ENCODE results near the gene MIER2. TPM values are rescaled to one million over a fixed set of nuclear protein-coding genes. Genes with fewer than 3 reads are reported as not detected.

The MIER2 gene
- polyA plus RNA-seq, 1 of the 3 experiments (the other 2 are of a cell fraction): 15.9 TPM

- TF ChIP-seq EZH2phosphoT487 (IDR thresholded peaks at IDR 0.05; ENCODE audit: borderline replicate concordance, low read depth): no peak
- no peak for TF ChIP-seq TEAD4 (IDR thresholded peaks at IDR 0.05; ENCODE audit: borderline replicate concordance, insufficient read depth)
These were observed 46.6 kb upstream of the MIER2 start (continued) for GRCh38 chr19:391207-391557.

- no peak for TF ChIP-seq POLR2AphosphoS5 (IDR thresholded peaks at IDR 0.05; ENCODE audit: low read depth, low read length)
- no peak for TF ChIP-seq YY1 (IDR thresholded peaks at IDR 0.05; ENCODE audit: low read depth)
- no peak for TF ChIP-seq SMC3 (IDR thresholded peaks at IDR 0.05; ENCODE audit: low read depth, low read length)
- TF ChIP-seq FOSL2 (IDR thresholded peaks at IDR 0.05; ENCODE audit: borderline replicate concordance, low read depth): no peak
- no peak for TF ChIP-seq EZH2phosphoT487 (IDR thresholded peaks at IDR 0.05; ENCODE audit: borderline replicate concordance, low read depth)
- TF ChIP-seq TEAD4 (IDR thresholded peaks at IDR 0.05; ENCODE audit: borderline replicate concordance, insufficient read depth): no peak
- TF ChIP-seq SIN3A (IDR thresholded peaks at IDR 0.05; ENCODE audit: borderline replicate concordance, low read depth, low read length): no peak
- no peak for TF ChIP-seq NRF1 (IDR thresholded peaks at IDR 0.05; ENCODE audit: low read depth, low read length)
- TF ChIP-seq PBX3 (IDR thresholded peaks at IDR 0.05): no peak
- no peak for TF ChIP-seq RXRA (IDR thresholded peaks at IDR 0.05; ENCODE audit: borderline replicate concordance, low read depth)
- TF ChIP-seq IRF3 (IDR thresholded peaks at IDR 0.05; ENCODE audit: low read depth, low read length): no peak
- TF ChIP-seq RFX5 (IDR thresholded peaks at IDR 0.05; ENCODE audit: low read length): no peak
- no peak for TF ChIP-seq MXI1 (IDR thresholded peaks at IDR 0.05; ENCODE audit: low read depth, low read length)
- no peak for TF ChIP-seq TAF1 (IDR thresholded peaks at IDR 0.05; ENCODE audit: borderline replicate concordance, low read depth, low read length)
- Histone ChIP-seq H3F3A (replicated peaks; ENCODE audit: insufficient read depth) (peaks cover 16% of the 10 kb centered on the region), H2AFZ (ENCODE audit: low read depth) (no peak overlapping the region), H3K27ac (ENCODE audit: low read depth in 2 of 2, low read length in 1 of 2) (no peak overlapping the region), H3K27me3 (ENCODE audit: insufficient read depth) (no peaks in the 10 kb centered on the region), H3K4me2 (no peak overlapping the region), H3K4me1 (ENCODE audit: control insufficient read depth in 1 of 2, insufficient read depth in 2 of 2, low read depth in 1 of 2, low read length in 1 of 2) (peaks cover 0 to 3% of the 10 kb centered on the region in 2 experiments; a peak in 1 of 4 replicates), H3K36me3 (replicated peaks in 1 of 2; ENCODE audit: control insufficient read depth in 1 of 2, insufficient read depth in 2 of 2, low read length in 1 of 2) (no peaks in the 10 kb centered on the region), H3K9me3 (no peaks in the 10 kb centered on the region), H3K9me2 (no peaks in the 10 kb centered on the region), H4K20me1 (ENCODE audit: insufficient read depth) (no peaks in the 10 kb centered on the region), H3K79me2 (ENCODE audit: insufficient read depth) (no peaks in the 10 kb centered on the region), H3K4me3 (ENCODE audit: low read depth in 2 of 2, low read length in 1 of 2) (no peak overlapping the region), H3K9ac (no peak overlapping the region)
- ChIA-PET POLR2A (no interaction called here), CTCF (no interaction called here)
- 29% methylated on average over 14 of the region's 30 CpGs for WGBS (ENCODE audit: low lambda C conversion rate)
- peak; percentile 39 for DNase-seq
These were observed 46.0 kb upstream of the MIER2 start for GRCh38 chr19:390386-391206.
